AG09309 (cell line): ENCODE measurements around the gene MOV10.
A peak's percentile ranks its signal among the peaks of the same experiment; 100 is the strongest.

ENCODE experiments used
- DNase-seq: peaks from one replicate; pipeline ENCODE4 v3.0.0-alpha.2; 2010; ENCODE audit warnings: low read depth
- H3K4me3 ChIP-seq: 2 replicates; pipeline ENCODE4 v1.5.1; 2011; ENCODE audit warnings: mild to moderate bottlenecking, low read depth, low read length, moderate library complexity; ENCODE audit not compliant: control insufficient read depth
- CTCF ChIP-seq: IDR thresholded peaks from 2 replicates; pipeline ENCODE4 v1.5.1; 2011; ENCODE audit warnings: mild to moderate bottlenecking, low read depth, low read length, inconsistent platforms; ENCODE audit not compliant: insufficient read depth, control insufficient read depth; ENCODE audit errors: missing control alignments

Gene MOV10

DNA sequence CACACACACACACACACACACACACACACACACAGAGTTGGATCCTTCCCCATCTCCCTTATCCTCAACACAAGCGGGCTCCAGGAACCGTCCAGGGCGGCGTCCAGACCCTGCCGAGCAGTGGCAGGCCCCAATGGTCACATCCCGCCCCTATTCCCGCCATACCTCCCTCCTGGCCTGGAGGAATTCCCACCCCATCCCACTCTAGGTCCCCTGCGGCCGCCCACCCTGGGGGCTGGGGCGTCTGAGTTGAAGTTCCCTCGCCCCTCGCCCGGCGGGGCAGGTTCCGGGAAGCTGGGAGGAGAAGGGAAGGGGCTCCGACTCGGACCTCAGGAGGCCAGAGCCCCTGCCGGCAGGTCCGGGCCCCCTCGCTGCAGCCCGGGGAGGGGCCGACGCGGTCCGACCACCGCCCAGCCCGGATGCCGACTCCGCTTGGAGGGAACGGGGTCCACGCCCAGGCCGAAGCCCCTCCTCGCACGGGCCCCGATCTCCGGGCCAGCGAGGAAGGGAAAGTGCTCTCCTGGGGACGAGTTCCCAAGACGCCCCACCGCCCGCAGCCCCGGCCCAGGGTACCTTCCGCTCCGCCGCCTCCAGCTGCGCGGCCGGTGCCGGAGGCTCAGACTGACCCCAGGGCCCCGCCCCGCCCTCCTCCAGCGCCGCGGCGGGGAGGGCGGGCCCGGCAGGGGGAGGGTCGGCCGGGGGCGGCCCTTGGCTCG is 32.2 kb downstream of the MOV10 start, which contains the start of gene RHOC:
RHOC (minus strand) TSS at position 623 of the 716 bp plus-strand sequence. CDS start 3,328 bp downstream, outside the sequence.
- DNase-seq, result no peak

GRCh38 chr1:112707221-112708001 is 33.0 kb downstream of the MOV10 start:
- DNase-seq, result peak; percentile 51
- peak overlapping the region; percentile 97 for H3K4me3 ChIP-seq
- TF ChIP-seq CTCF, result peak; percentile 98

More for the DNA sequence above, 32.2 kb downstream of the MOV10 start, which contains the start of gene RHOC:
- no peak for TF ChIP-seq CTCF
- peak within 1 kb of the TSS; percentile 97 for H3K4me3 ChIP-seq

DNA sequence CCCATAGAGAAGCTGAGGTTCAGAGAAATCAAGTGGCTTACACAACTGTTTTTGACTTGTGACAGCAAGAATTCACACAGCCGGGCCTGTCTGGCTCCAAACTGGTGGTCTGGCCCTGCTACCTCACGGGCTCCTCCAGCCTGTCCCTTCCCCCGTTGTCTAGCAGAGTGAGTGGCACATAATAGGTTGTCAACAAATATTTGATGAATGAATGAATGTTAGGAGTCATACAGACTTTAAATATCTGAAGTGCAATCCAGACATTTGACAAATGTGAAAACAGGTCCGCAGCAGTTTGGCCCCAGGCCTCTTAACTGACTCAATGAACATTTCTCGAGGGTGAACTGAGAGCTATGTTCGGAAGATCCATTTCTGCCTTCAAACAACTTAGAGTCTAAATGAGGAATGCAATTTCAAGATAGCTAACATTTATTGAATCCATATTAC is 33.6 kb downstream of the MOV10 start:
- no peak for TF ChIP-seq CTCF
- no peak for DNase-seq
- no peak overlapping the region for H3K4me3 ChIP-seq

DNA sequence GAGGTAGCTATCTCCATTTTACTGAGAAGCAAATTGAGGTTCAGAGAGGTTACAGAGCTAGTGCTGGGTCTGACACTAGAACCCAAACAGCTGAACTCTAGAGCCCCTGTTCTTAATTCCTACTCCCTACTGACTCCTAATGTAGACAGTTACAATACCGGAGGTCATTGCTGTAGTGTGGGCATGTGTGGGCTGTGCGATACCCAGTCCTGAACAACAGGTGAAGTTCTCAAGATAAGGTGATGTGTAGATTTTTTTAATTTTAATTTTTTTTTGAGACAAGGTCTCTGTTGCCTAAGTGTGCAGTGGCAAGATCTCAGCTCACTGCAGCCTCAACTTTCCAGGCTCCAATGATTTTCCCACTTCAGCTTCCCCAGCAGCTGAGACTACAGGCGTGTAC is 34.0 kb downstream of the MOV10 start:
- no peak for TF ChIP-seq CTCF
- no peak for DNase-seq

GRCh38 chr1:112710159-112710558 is 35.7 kb downstream of the MOV10 start:
- no peak for DNase-seq
- no peak overlapping the region for H3K4me3 ChIP-seq
- no peak for TF ChIP-seq CTCF

More for the DNA sequence above, 34.0 kb downstream of the MOV10 start:
- H3K4me3 ChIP-seq, result no peak overlapping the region

- no peak for DNase-seq
- H3K4me3 ChIP-seq, result no peak overlapping the region
- TF ChIP-seq CTCF, result no peak
Measured at GRCh38 chr1:112710586-112710985, 36.1 kb downstream of the MOV10 start.
